A549 treated with DMSO at 1 μM for 4 hours (cell line): Measurements from ENCODE around the gene CBLB. TPM values are rescaled to one million over a fixed set of nuclear protein-coding genes. Genes with fewer than 3 reads are reported as not detected.

Source experiments
- total RNA-seq: library from RNA; stranded (reverse); fragments of 200-300 nt; extraction: Qiagen RNA extraction; gene quantifications from 5 replicates; pipeline ENCODE4 v1.2.3, GENCODE V29; 2022; ENCODE audit warnings: low read depth

CBLB gene
- total RNA-seq, result 9.9 to 14.5 TPM (median 13.0 TPM) in 5 replicates

DNA sequence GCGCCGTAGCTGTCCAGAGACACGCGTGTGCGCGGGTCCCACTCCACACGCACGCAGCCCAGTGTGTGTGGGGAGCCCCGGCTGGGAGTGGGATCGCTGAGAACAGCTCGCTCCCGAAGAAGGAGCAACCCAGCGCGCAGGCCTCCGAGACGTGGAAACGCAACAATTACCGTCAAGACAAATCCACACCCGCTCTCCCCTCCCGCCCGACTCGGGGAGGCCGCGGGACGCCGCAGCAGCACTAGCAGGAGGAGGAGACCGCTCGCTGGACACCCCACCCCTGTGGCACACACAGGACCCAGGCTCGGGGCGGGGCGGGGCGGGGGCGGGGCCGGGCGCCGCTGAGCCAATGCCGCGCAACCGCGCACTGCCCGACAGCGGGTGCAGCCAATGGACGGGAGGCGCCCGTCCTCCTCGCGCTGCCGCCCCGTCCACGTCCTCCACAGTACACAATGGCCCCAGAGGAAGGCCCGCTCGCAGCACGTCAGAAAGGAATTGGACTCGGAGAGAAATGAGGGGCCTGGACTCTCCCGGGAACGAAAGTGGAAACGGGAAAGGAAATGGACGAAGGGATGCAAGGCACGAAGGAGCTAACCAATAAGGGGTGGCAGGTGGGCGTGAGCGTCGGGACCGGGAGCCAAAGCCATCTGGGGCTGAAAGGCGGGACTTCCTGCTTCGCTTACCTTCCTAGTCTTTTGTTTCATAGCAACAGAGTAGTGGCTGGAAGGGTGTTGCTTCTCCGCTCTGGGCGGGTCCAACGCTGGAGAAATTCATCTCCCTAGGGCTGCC lies at the start of gene CBLB:
CBLB (minus strand) TSS at position 271 of the 789 bp plus-strand sequence. CDS start 1,435 bp downstream, outside the sequence.

